ENCODE results near the gene RAMAC.

GRCh38 chr15:82936966-82937711, 48.9 kb upstream of the RAMAC start:
- TF ChIP-seq CTCF (IDR thresholded peaks at IDR 0.05 in 4 of 5, conservative IDR thresholded peaks at IDR 0.05 in 1 of 5): no peak
- TF ChIP-seq POLR2A (IDR thresholded peaks at IDR 0.05): no peak

All from gastrocnemius medialis (tissue), 4 donors.